HepG2 (cell line): Measurements from ENCODE around the gene SIRT7. TPM values are rescaled to one million over a fixed set of nuclear protein-coding genes. Genes with fewer than 3 reads are reported as not detected.
A peak's percentile ranks its signal among the peaks of the same experiment; 100 is the strongest.

Experiments
- AGO2 ChIP-seq: fragments of 200-400 bp; formaldehyde crosslinking; optimal IDR thresholded peaks from 2 replicates; pipeline ENCODE3; 2017; ENCODE audit warnings: mild to moderate bottlenecking, low read depth, low read length, moderate library complexity
- ARNT2 ChIP-seq: sonication (generic); formaldehyde crosslinking; IDR thresholded peaks from 2 replicates; pipeline ENCODE4 v1.8.0; 2022; ENCODE audit warnings: mild to moderate bottlenecking, low read depth, missing genetic modification reagents, moderate library complexity
- CHCHD3 ChIP-seq: sonication (generic); formaldehyde crosslinking; IDR thresholded peaks from 2 replicates; pipeline ENCODE4 v1.8.0; 2022; ENCODE audit warnings: mild to moderate bottlenecking, missing genetic modification reagents, moderate library complexity
- GATAD1 ChIP-seq: IDR thresholded peaks from 2 replicates; pipeline ENCODE4 v1.6.1; 2016; ENCODE audit warnings: missing genetic modification reagents, missing compliant biosample characterization
- HHEX ChIP-seq: IDR thresholded peaks from 2 replicates; pipeline ENCODE4 v1.6.1; 2016; ENCODE audit warnings: control low read depth
- HNRNPL ChIP-seq: fragments of 200-400 bp; formaldehyde crosslinking; IDR thresholded peaks from 2 replicates; pipeline ENCODE4 v1.6.1; 2017; ENCODE audit warnings: mild to moderate bottlenecking, low read depth, low read length
- IKZF4 ChIP-seq: sonication (generic); formaldehyde crosslinking; IDR thresholded peaks from 2 replicates; pipeline ENCODE4 v1.5.1; 2020; ENCODE audit warnings: borderline replicate concordance, mild to moderate bottlenecking, low read depth, missing genetic modification reagents; ENCODE audit errors: not compliant biosample characterization
- MEF2D ChIP-seq: sonication (generic); formaldehyde crosslinking; IDR thresholded peaks from 2 replicates; pipeline ENCODE4 v1.5.1; 2020; ENCODE audit warnings: mild to moderate bottlenecking, missing genetic modification reagents
- PCBP1 ChIP-seq: fragments of 200-400 bp; formaldehyde crosslinking; IDR thresholded peaks from 2 replicates; pipeline ENCODE4 v1.6.1; 2017; ENCODE audit warnings: mild to moderate bottlenecking, low read depth, low read length, borderline replicate concordance
- PITX1 ChIP-seq: sonication (generic); formaldehyde crosslinking; IDR thresholded peaks from 2 replicates; pipeline ENCODE4 v1.5.1; 2020; ENCODE audit warnings: mild to moderate bottlenecking, missing genetic modification reagents
- RFXANK ChIP-seq: IDR thresholded peaks from 2 replicates; pipeline ENCODE4 v1.6.1; 2016
- YEATS4 ChIP-seq: sonication (generic); formaldehyde crosslinking; IDR thresholded peaks from 2 replicates; pipeline ENCODE4 v1.4.0; 2020; ENCODE audit warnings: missing genetic modification reagents, borderline replicate concordance
- ZKSCAN1 ChIP-seq: fragments of 150-350 bp; IDR thresholded peaks from 2 replicates; pipeline ENCODE4 v1.6.1; 2014; ENCODE audit warnings: low read length
- ZNF205 ChIP-seq: IDR thresholded peaks from 2 replicates; pipeline ENCODE4 v1.6.1; 2018; ENCODE audit warnings: missing biosample characterization, missing genetic modification reagents
- ZNF253 ChIP-seq: sonication (generic); formaldehyde crosslinking; IDR thresholded peaks from 2 replicates; pipeline ENCODE4 v1.8.0; 2022; ENCODE audit warnings: mild to moderate bottlenecking, missing genetic modification reagents, borderline replicate concordance
- ZNF292 ChIP-seq: sonication (generic); formaldehyde crosslinking; IDR thresholded peaks from 2 replicates; pipeline ENCODE4 v1.8.1; 2022; ENCODE audit warnings: mild to moderate bottlenecking, low read depth, missing genetic modification reagents, borderline replicate concordance
- ZNF335 ChIP-seq: sonication (generic); formaldehyde crosslinking; IDR thresholded peaks from 2 replicates; pipeline ENCODE4 v1.4.0; 2020; ENCODE audit warnings: missing genetic modification reagents
- ZNF547 ChIP-seq: sonication (generic); formaldehyde crosslinking; IDR thresholded peaks from 2 replicates; pipeline ENCODE4 v1.5.1; 2020; ENCODE audit warnings: mild to moderate bottlenecking, missing genetic modification reagents
- polyA plus RNA-seq, 8 experiments: library from polyadenylated mRNA; depleted of rRNA in 3 of 8; stranded (reverse) in 7 of 8; unstranded in 1 of 8; fragments of >200 nt; fragmentation: Illumina TruSeq in 4 of 8; extraction: Trizol in 4 of 8; gene quantifications; 2 replicates each; pipeline versions ENCODE4 v1.2.1 to v1.2.3, GENCODE V29; 2011 to 2016; ENCODE audit warnings: low read depth in 4 of 8, missing spikeins in 1 of 8, mixed read lengths in 1 of 8; ENCODE audit not compliant: insufficient read depth in 1 of 8
- total RNA-seq, 5 experiments: library from RNA; depleted of rRNA; stranded (reverse); fragments of >200 nt; fragmentation: Illumina TruSeq; extraction: Trizol; gene quantifications; 2 replicates each; pipeline ENCODE4 v1.2.3, GENCODE V29; 2016; ENCODE audit warnings: low read depth in 1 of 5
- TF ChIP-seq, protein P1 (sequence below): sonication (generic); formaldehyde crosslinking; IDR thresholded peaks from 2 replicates; pipeline ENCODE4; 2020; ENCODE audit warnings: missing genetic modification reagents, mild to moderate bottlenecking, borderline replicate concordance
- TF ChIP-seq, protein P2 (sequence below): sonication (generic); formaldehyde crosslinking; IDR thresholded peaks from 2 replicates; pipeline ENCODE4 v1.5.0; 2020; ENCODE audit warnings: missing genetic modification reagents, mild to moderate bottlenecking, borderline replicate concordance
- TF ChIP-seq, protein P3 (sequence below): sonication (generic); formaldehyde crosslinking; IDR thresholded peaks from 2 replicates; pipeline ENCODE4 v1.4.0; 2020; ENCODE audit warnings: low read depth, missing genetic modification reagents
- TF ChIP-seq, protein P4 (sequence below): sonication (generic); formaldehyde crosslinking; IDR thresholded peaks from 2 replicates; pipeline ENCODE4 v1.5.1; 2020; ENCODE audit warnings: missing genetic modification reagents, mild to moderate bottlenecking, borderline replicate concordance

SIRT7 gene
- total and polyA plus RNA-seq, 2 of the 13 experiments (the other 11 are each of a cell fraction or from before 2014, with no cell fraction given) = 8.3 to 24.8 TPM

DNA sequence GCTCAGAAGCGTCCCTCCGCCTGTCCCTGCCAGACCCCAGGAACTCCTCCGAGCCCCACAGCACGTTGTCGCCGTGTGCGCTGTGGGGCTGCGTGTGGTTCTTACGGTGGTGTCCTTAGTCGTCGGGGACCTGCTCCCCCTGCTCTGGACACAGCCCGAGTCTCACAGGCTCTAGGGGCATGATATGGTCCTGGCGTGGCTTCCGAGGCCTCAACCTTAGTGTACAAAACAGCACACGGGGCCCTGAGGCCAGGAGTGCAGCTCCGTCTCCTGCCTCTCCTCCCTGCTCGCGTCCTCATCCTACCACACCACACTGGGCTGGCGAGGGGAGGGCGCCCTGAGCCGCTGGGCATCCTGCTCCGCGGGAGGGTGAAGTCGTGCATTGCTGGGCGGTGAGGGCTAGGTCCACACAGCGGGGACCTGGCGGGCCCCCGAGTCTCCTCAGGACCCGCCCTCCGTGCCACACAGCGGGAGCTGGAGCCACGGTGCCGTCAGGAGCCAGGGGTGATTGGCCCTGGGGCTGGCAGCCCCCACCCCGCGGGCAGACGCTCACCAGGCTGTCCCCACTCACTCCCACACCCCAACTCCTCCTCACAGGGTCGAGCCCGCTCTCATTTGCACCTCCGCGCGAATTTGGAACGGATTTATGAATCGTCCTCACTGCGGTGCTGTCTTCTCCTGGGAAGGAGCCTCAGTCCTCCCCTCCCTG is 10.7 kb upstream of the SIRT7 start (continued):
- TF ChIP-seq, protein P1, sequence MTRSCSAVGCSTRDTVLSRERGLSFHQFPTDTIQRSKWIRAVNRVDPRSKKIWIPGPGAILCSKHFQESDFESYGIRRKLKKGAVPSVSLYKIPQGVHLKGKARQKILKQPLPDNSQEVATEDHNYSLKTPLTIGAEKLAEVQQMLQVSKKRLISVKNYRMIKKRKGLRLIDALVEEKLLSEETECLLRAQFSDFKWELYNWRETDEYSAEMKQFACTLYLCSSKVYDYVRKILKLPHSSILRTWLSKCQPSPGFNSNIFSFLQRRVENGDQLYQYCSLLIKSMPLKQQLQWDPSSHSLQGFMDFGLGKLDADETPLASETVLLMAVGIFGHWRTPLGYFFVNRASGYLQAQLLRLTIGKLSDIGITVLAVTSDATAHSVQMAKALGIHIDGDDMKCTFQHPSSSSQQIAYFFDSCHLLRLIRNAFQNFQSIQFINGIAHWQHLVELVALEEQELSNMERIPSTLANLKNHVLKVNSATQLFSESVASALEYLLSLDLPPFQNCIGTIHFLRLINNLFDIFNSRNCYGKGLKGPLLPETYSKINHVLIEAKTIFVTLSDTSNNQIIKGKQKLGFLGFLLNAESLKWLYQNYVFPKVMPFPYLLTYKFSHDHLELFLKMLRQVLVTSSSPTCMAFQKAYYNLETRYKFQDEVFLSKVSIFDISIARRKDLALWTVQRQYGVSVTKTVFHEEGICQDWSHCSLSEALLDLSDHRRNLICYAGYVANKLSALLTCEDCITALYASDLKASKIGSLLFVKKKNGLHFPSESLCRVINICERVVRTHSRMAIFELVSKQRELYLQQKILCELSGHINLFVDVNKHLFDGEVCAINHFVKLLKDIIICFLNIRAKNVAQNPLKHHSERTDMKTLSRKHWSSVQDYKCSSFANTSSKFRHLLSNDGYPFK (CRISPR knock-in tag) = peak; percentile 53; the same call in 1 of the 2 replicates
- TF ChIP-seq, protein P2, sequence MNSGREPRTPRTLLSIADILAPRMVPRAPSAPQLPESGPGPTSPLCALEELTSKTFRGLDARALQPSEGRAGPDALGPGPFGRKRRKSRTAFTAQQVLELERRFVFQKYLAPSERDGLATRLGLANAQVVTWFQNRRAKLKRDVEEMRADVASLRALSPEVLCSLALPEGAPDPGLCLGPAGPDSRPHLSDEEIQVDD (CRISPR knock-in tag) = no peak
- TF ChIP-seq ZNF205 (CRISPR knock-in tag) (peak; percentile 48; the same call in 1 of the 2 replicates), AGO2 (peak; percentile 82), ARNT2 (CRISPR knock-in tag) (no peak), ZNF292 (0 out of 2 replicates have a peak, but pooled peaks have one; percentile 22), PCBP1 (peak; percentile 22; the same call in 1 of the 2 replicates), IKZF4 (peak; percentile 42), HHEX (CRISPR knock-in tag) (no peak), HNRNPL (peak; percentile 81; the same call in 1 of the 2 replicates), ZNF335 (CRISPR knock-in tag) (0 out of 2 replicates have a peak, but pooled peaks have one; percentile 21), YEATS4 (CRISPR knock-in tag) (no peak), ZNF547 (CRISPR knock-in tag) (0 out of 2 replicates have a peak, but pooled peaks have one; percentile 76), PITX1 (0 out of 2 replicates have a peak, but pooled peaks have one; percentile 17), ZNF253 (CRISPR knock-in tag) (peak; percentile 48; the same call in 1 of the 2 replicates), ZKSCAN1 (no peak), GATAD1 (CRISPR knock-in tag) (0 out of 2 replicates have a peak, but pooled peaks have one; percentile 42), MEF2D (CRISPR knock-in tag) (no peak), RFXANK (no peak), CHCHD3 (CRISPR knock-in tag) (0 out of 2 replicates have a peak, but pooled peaks have one; percentile 2)
- TF ChIP-seq, protein P3, sequence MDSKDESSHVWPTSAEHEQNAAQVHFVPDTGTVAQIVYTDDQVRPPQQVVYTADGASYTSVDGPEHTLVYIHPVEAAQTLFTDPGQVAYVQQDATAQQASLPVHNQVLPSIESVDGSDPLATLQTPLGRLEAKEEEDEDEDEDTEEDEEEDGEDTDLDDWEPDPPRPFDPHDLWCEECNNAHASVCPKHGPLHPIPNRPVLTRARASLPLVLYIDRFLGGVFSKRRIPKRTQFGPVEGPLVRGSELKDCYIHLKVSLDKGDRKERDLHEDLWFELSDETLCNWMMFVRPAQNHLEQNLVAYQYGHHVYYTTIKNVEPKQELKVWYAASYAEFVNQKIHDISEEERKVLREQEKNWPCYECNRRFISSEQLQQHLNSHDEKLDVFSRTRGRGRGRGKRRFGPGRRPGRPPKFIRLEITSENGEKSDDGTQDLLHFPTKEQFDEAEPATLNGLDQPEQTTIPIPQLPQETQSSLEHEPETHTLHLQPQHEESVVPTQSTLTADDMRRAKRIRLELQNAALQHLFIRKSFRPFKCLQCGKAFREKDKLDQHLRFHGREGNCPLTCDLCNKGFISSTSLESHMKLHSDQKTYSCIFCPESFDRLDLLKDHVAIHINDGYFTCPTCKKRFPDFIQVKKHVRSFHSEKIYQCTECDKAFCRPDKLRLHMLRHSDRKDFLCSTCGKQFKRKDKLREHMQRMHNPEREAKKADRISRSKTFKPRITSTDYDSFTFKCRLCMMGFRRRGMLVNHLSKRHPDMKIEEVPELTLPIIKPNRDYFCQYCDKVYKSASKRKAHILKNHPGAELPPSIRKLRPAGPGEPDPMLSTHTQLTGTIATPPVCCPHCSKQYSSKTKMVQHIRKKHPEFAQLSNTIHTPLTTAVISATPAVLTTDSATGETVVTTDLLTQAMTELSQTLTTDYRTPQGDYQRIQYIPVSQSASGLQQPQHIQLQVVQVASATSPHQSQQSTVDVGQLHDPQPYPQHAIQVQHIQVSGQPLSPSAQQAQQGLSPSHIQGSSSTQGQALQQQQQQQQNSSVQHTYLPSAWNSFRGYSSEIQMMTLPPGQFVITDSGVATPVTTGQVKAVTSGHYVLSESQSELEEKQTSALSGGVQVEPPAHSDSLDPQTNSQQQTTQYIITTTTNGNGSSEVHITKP (CRISPR knock-in tag) = 0 out of 2 replicates have a peak, but pooled peaks have one; percentile 50
- TF ChIP-seq, protein P4, sequence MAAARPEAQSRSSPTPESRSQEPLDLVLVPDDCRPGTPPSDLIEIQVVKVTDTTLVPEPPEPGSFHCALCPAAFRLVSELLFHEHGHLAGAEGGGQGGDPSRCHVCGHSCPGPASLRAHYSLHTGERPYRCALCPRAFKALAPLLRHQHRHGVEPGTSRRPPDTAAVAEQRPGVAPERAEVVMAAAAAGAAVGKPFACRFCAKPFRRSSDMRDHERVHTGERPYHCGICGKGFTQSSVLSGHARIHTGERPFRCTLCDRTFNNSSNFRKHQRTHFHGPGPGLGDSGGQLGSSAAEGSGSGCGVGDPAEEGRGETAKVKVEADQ (CRISPR knock-in tag) = peak; percentile 85; the same call in 1 of the 2 replicates
